HEK293 (cell line): ENCODE measurements around the gene NGLY1.

ENCODE experiments used
- FEZF1 ChIP-seq: fragments of 450-650 bp; formaldehyde crosslinking; IDR thresholded peaks from 2 replicates; pipeline ENCODE4 v1.5.1; 2016; ENCODE audit warnings: missing biosample characterization, missing genetic modification characterization
- HOXA7 ChIP-seq: sonication (generic); formaldehyde crosslinking; IDR thresholded peaks from 2 replicates; pipeline ENCODE4 v1.8.1; 2022; ENCODE audit warnings: missing genetic modification reagents, borderline replicate concordance
- MEIS1 ChIP-seq: sonication (generic); formaldehyde crosslinking; IDR thresholded peaks from 2 replicates; pipeline ENCODE4 v1.8.1; 2022; ENCODE audit warnings: missing genetic modification reagents, mild to moderate bottlenecking, borderline replicate concordance
- MYNN ChIP-seq: fragments of 450-650 bp; formaldehyde crosslinking; IDR thresholded peaks from 2 replicates; pipeline ENCODE4 v1.5.1; 2016; ENCODE audit warnings: missing biosample characterization, missing genetic modification characterization, borderline replicate concordance
- SALL2 ChIP-seq: fragments of 450-650 bp; formaldehyde crosslinking; IDR thresholded peaks from 2 replicates; pipeline ENCODE4 v1.5.0; 2017; ENCODE audit warnings: missing biosample characterization, mild to moderate bottlenecking, missing genetic modification characterization, borderline replicate concordance
- SETDB1 ChIP-seq: IDR thresholded peaks from one replicate; pipeline ENCODE4 v1.6.1; 2017; ENCODE audit warnings: mild to moderate bottlenecking, low read length, moderate library complexity, mixed read lengths; ENCODE audit not compliant: insufficient read length
- SP7 ChIP-seq: fragments of 450-650 bp; formaldehyde crosslinking; IDR thresholded peaks from 2 replicates; pipeline ENCODE4 v1.5.1; 2016; ENCODE audit warnings: missing biosample characterization, missing genetic modification characterization
- YY2 ChIP-seq: fragments of 450-650 bp; formaldehyde crosslinking; IDR thresholded peaks from 2 replicates; pipeline ENCODE4 v1.5.1; 2016; ENCODE audit warnings: missing biosample characterization, missing genetic modification characterization
- ZBTB1 ChIP-seq: fragments of 450-650 bp; formaldehyde crosslinking; IDR thresholded peaks from 2 replicates; pipeline ENCODE4 v1.5.1; 2016; ENCODE audit warnings: missing biosample characterization, missing genetic modification characterization
- ZBTB8A ChIP-seq: fragments of 450-650 bp; formaldehyde crosslinking; IDR thresholded peaks from 2 replicates; pipeline ENCODE4 v1.5.1; 2016; ENCODE audit warnings: missing biosample characterization, missing genetic modification characterization
- ZEB2 ChIP-seq: fragments of 450-650 bp; formaldehyde crosslinking; IDR thresholded peaks from 2 replicates; pipeline ENCODE4 v1.5.1; 2016; ENCODE audit warnings: missing biosample characterization, missing genetic modification characterization
- ZNF184 ChIP-seq: fragments of 450-650 bp; IDR thresholded peaks from 2 replicates; pipeline ENCODE4 v1.5.1; 2018; ENCODE audit warnings: missing biosample characterization, mild to moderate bottlenecking, missing genetic modification characterization
- ZNF2 ChIP-seq: fragments of 450-650 bp; formaldehyde crosslinking; IDR thresholded peaks from 2 replicates; pipeline ENCODE4 v1.5.1; 2016; ENCODE audit warnings: missing biosample characterization, missing genetic modification characterization
- ZNF354C ChIP-seq: fragments of 450-650 bp; formaldehyde crosslinking; IDR thresholded peaks from 2 replicates; pipeline ENCODE4 v1.5.1; 2016; ENCODE audit warnings: missing biosample characterization, missing genetic modification characterization, low read depth, borderline replicate concordance
- ZNF366 ChIP-seq: fragments of 450-650 bp; formaldehyde crosslinking; conservative IDR thresholded peaks from 2 replicates; pipeline ENCODE4 v1.5.1; 2016; ENCODE audit warnings: missing biosample characterization, missing genetic modification characterization
- ZNF37A ChIP-seq: fragments of 450-650 bp; IDR thresholded peaks from 2 replicates; pipeline ENCODE4 v1.5.1; 2018; ENCODE audit warnings: missing biosample characterization, missing genetic modification characterization
- ZNF394 ChIP-seq: fragments of 450-650 bp; formaldehyde crosslinking; IDR thresholded peaks from 2 replicates; pipeline ENCODE4 v1.5.1; 2016; ENCODE audit warnings: missing biosample characterization, missing genetic modification characterization, mild to moderate bottlenecking, moderate library complexity, borderline replicate concordance
- ZNF48 ChIP-seq: fragments of 450-650 bp; formaldehyde crosslinking; IDR thresholded peaks from 2 replicates; pipeline ENCODE4 v1.5.1; 2016; ENCODE audit warnings: missing biosample characterization, missing genetic modification characterization
- ZNF501 ChIP-seq: fragments of 450-650 bp; formaldehyde crosslinking; IDR thresholded peaks from 2 replicates; pipeline ENCODE4 v1.5.1; 2016; ENCODE audit warnings: missing biosample characterization, missing genetic modification characterization
- ZNF561 ChIP-seq: fragments of 450-650 bp; IDR thresholded peaks from 2 replicates; pipeline ENCODE4 v1.5.1; 2018; ENCODE audit warnings: missing biosample characterization, missing genetic modification characterization, borderline replicate concordance
- ZNF585B ChIP-seq: fragments of 450-650 bp; formaldehyde crosslinking; IDR thresholded peaks from 2 replicates; pipeline ENCODE4 v1.5.1; 2016; ENCODE audit warnings: missing biosample characterization, missing genetic modification characterization
- ZNF629 ChIP-seq: fragments of 450-650 bp; formaldehyde crosslinking; IDR thresholded peaks from 2 replicates; pipeline ENCODE4 v1.5.1; 2017; ENCODE audit warnings: missing biosample characterization, missing genetic modification characterization
- ZNF658 ChIP-seq: fragments of 450-650 bp; formaldehyde crosslinking; IDR thresholded peaks from 2 replicates; pipeline ENCODE4; 2016; ENCODE audit warnings: missing biosample characterization, missing genetic modification characterization
- ZNF677 ChIP-seq: fragments of 450-650 bp; IDR thresholded peaks from 2 replicates; pipeline ENCODE4 v1.5.0; 2018; ENCODE audit warnings: missing biosample characterization, mild to moderate bottlenecking, missing genetic modification characterization, moderate library complexity
- ZXDB ChIP-seq: fragments of 450-650 bp; formaldehyde crosslinking; IDR thresholded peaks from 2 replicates; pipeline ENCODE4 v1.5.1; 2016; ENCODE audit warnings: missing biosample characterization, missing genetic modification characterization
- TF ChIP-seq, protein P1 (sequence below): fragments of 450-650 bp; formaldehyde crosslinking; IDR thresholded peaks from 2 replicates; pipeline ENCODE4 v1.5.1; 2016; ENCODE audit warnings: missing biosample characterization, missing genetic modification characterization, low read depth
- TF ChIP-seq, protein P2 (sequence below): fragments of 450-650 bp; formaldehyde crosslinking; IDR thresholded peaks from 2 replicates; pipeline ENCODE4 v1.5.1; 2016; ENCODE audit warnings: missing biosample characterization, missing genetic modification characterization, borderline replicate concordance
- TF ChIP-seq, protein P3 (sequence below): fragments of 450-650 bp; formaldehyde crosslinking; optimal IDR thresholded peaks from 2 replicates; pipeline ENCODE3; 2016; ENCODE audit warnings: missing biosample characterization, mild to moderate bottlenecking, missing genetic modification characterization
- TF ChIP-seq, protein P4 (sequence below): fragments of 450-650 bp; IDR thresholded peaks from 2 replicates; pipeline ENCODE4 v1.5.1; 2018; ENCODE audit warnings: missing biosample characterization, mild to moderate bottlenecking, missing genetic modification characterization

The NGLY1 gene

GRCh38 chr3:25789596-25790556, 6.6 kb upstream of the NGLY1 start, which contains the start of gene OXSM (continued):
- TF ChIP-seq, protein P1, sequence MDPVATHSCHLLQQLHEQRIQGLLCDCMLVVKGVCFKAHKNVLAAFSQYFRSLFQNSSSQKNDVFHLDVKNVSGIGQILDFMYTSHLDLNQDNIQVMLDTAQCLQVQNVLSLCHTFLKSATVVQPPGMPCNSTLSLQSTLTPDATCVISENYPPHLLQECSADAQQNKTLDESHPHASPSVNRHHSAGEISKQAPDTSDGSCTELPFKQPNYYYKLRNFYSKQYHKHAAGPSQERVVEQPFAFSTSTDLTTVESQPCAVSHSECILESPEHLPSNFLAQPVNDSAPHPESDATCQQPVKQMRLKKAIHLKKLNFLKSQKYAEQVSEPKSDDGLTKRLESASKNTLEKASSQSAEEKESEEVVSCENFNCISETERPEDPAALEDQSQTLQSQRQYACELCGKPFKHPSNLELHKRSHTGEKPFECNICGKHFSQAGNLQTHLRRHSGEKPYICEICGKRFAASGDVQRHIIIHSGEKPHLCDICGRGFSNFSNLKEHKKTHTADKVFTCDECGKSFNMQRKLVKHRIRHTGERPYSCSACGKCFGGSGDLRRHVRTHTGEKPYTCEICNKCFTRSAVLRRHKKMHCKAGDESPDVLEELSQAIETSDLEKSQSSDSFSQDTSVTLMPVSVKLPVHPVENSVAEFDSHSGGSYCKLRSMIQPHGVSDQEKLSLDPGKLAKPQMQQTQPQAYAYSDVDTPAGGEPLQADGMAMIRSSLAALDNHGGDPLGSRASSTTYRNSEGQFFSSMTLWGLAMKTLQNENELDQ (tag by site-specific recombination) = no peak
- no peak for TF ChIP-seq ZBTB1 (tag by site-specific recombination)
- peak; percentile 57; the same call in 1 of the 2 replicates for TF ChIP-seq ZNF501 (tag by site-specific recombination)
- peak; percentile 59; the same call in 1 of the 2 replicates for TF ChIP-seq ZEB2 (tag by site-specific recombination)
- peak; percentile 89 for TF ChIP-seq ZNF629 (tag by site-specific recombination)
- TF ChIP-seq ZNF48 (tag by site-specific recombination) = no peak
- TF ChIP-seq, protein P2, sequence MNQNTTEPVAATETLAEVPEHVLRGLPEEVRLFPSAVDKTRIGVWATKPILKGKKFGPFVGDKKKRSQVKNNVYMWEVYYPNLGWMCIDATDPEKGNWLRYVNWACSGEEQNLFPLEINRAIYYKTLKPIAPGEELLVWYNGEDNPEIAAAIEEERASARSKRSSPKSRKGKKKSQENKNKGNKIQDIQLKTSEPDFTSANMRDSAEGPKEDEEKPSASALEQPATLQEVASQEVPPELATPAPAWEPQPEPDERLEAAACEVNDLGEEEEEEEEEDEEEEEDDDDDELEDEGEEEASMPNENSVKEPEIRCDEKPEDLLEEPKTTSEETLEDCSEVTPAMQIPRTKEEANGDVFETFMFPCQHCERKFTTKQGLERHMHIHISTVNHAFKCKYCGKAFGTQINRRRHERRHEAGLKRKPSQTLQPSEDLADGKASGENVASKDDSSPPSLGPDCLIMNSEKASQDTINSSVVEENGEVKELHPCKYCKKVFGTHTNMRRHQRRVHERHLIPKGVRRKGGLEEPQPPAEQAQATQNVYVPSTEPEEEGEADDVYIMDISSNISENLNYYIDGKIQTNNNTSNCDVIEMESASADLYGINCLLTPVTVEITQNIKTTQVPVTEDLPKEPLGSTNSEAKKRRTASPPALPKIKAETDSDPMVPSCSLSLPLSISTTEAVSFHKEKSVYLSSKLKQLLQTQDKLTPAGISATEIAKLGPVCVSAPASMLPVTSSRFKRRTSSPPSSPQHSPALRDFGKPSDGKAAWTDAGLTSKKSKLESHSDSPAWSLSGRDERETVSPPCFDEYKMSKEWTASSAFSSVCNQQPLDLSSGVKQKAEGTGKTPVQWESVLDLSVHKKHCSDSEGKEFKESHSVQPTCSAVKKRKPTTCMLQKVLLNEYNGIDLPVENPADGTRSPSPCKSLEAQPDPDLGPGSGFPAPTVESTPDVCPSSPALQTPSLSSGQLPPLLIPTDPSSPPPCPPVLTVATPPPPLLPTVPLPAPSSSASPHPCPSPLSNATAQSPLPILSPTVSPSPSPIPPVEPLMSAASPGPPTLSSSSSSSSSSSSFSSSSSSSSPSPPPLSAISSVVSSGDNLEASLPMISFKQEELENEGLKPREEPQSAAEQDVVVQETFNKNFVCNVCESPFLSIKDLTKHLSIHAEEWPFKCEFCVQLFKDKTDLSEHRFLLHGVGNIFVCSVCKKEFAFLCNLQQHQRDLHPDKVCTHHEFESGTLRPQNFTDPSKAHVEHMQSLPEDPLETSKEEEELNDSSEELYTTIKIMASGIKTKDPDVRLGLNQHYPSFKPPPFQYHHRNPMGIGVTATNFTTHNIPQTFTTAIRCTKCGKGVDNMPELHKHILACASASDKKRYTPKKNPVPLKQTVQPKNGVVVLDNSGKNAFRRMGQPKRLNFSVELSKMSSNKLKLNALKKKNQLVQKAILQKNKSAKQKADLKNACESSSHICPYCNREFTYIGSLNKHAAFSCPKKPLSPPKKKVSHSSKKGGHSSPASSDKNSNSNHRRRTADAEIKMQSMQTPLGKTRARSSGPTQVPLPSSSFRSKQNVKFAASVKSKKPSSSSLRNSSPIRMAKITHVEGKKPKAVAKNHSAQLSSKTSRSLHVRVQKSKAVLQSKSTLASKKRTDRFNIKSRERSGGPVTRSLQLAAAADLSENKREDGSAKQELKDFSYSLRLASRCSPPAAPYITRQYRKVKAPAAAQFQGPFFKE (tag by site-specific recombination) = no peak
- TF ChIP-seq, protein P3, sequence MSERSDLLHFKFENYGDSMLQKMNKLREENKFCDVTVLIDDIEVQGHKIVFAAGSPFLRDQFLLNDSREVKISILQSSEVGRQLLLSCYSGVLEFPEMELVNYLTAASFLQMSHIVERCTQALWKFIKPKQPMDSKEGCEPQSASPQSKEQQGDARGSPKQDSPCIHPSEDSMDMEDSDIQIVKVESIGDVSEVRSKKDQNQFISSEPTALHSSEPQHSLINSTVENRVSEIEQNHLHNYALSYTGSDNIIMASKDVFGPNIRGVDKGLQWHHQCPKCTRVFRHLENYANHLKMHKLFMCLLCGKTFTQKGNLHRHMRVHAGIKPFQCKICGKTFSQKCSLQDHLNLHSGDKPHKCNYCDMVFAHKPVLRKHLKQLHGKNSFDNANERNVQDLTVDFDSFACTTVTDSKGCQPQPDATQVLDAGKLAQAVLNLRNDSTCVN (tag by site-specific recombination) = peak; percentile 96
- TF ChIP-seq ZNF354C = no peak
- no peak for TF ChIP-seq ZNF184
- TF ChIP-seq ZNF658 = no peak
- TF ChIP-seq MEIS1 (CRISPR knock-in tag) = no peak
- TF ChIP-seq HOXA7 (CRISPR knock-in tag) = no peak
- no peak for TF ChIP-seq MYNN
- TF ChIP-seq ZNF37A (tag by site-specific recombination) = no peak
- no peak for TF ChIP-seq ZNF585B
- peak; percentile 31 for TF ChIP-seq SETDB1
- no peak for TF ChIP-seq SP7 (tag by site-specific recombination)
- TF ChIP-seq ZNF2 = peak; percentile 58; the same call in 1 of the 2 replicates
- TF ChIP-seq ZXDB (tag by site-specific recombination) = peak; percentile 93
- TF ChIP-seq ZNF366 (tag by site-specific recombination) = peak; percentile 30; the same call in 1 of the 2 replicates
- TF ChIP-seq SALL2 (tag by site-specific recombination) = no peak
- no peak for TF ChIP-seq FEZF1 (tag by site-specific recombination)
- TF ChIP-seq, protein P4, sequence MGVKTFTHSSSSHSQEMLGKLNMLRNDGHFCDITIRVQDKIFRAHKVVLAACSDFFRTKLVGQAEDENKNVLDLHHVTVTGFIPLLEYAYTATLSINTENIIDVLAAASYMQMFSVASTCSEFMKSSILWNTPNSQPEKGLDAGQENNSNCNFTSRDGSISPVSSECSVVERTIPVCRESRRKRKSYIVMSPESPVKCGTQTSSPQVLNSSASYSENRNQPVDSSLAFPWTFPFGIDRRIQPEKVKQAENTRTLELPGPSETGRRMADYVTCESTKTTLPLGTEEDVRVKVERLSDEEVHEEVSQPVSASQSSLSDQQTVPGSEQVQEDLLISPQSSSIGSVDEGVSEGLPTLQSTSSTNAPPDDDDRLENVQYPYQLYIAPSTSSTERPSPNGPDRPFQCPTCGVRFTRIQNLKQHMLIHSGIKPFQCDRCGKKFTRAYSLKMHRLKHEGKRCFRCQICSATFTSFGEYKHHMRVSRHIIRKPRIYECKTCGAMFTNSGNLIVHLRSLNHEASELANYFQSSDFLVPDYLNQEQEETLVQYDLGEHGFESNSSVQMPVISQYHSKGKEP = no peak
- TF ChIP-seq ZNF561 (tag by site-specific recombination) = no peak
- no peak for TF ChIP-seq ZNF394 (tag by site-specific recombination)
- TF ChIP-seq YY2 = no peak
- TF ChIP-seq ZBTB8A (tag by site-specific recombination) = no peak
- no peak for TF ChIP-seq ZNF677 (tag by site-specific recombination)
